Esophagus squamous epithelium (tissue), 5 donors: ENCODE measurements around the gene SIGLEC7. TPM values are rescaled to one million over a fixed set of nuclear protein-coding genes. Genes with fewer than 3 reads are reported as not detected.

Experiments used
- DNase-seq: peaks from one replicate; lab custom pipeline; 2025; lab: John Stamatoyannopoulos, UW
- H3K27ac ChIP-seq, 4 donors: fragments of 200-600 bp; sonication (generic); one replicate each; pipeline ENCODE4 v1.5.1; 2016 to 2019; ENCODE audit warnings: mild to moderate bottlenecking in 1 of 4
- H3K27me3 ChIP-seq, 4 donors: fragments of 200-600 bp; sonication (generic); 1 replicate in 3 of 4; 2 replicates in 1 of 4; pipeline versions ENCODE4 v1.5.1 to v1.6.0; 2017 to 2021; ENCODE audit warnings: antibody characterized with exemption in 1 of 4
- H3K36me3 ChIP-seq, 3 donors: fragments of 200-600 bp; sonication (generic); one replicate each; pipeline ENCODE4 v1.5.1; 2016 to 2019
- H3K4me1 ChIP-seq, 3 donors: fragments of 200-600 bp; sonication (generic); one replicate each; pipeline ENCODE4 v1.5.1; 2017 to 2019
- H3K4me3 ChIP-seq, 4 donors: fragments of 200-600 bp; sonication (generic); 1 replicate in 3 of 4; 2 replicates in 1 of 4; pipeline ENCODE4 v1.5.1; 2016 to 2019; ENCODE audit warnings: mild to moderate bottlenecking in 2 of 4, moderate library complexity in 1 of 4
- H3K9me3 ChIP-seq, 3 donors: fragments of 200-600 bp; sonication (generic); one replicate each; pipeline ENCODE4 v1.5.1; 2016 to 2019
- POLR2A ChIP-seq, 4 donors: fragments of 450-650 bp; IDR thresholded peaks; one replicate each; pipeline ENCODE4 v1.6.1; 2017; ENCODE audit warnings: antibody characterized with exemption in 4 of 4, mild to moderate bottlenecking in 4 of 4, moderate library complexity in 3 of 4
- WGBS, 2 donors: methylation state at CpG; one replicate each; pipeline ENCODE4 v1.1.5; 2018; 5-methylcytosine and 5-hydroxymethylcytosine counted together
- intact Hi-C: fragments of 100-400 bp; cut with DNase I; formaldehyde crosslinking; loops from one replicate; pipeline ENCODE4 v1.15.0; 2022
- total RNA-seq, 4 donors: library from RNA; depleted of rRNA; stranded (reverse); fragments of >200 nt; gene quantifications; one replicate each; pipeline ENCODE4 v1.1.0, GENCODE V29; 2016
- TF ChIP-seq, protein P1 (sequence below), 6 experiments: fragments of 450-650 bp in 4 of 6; fragments of 200-600 bp in 2 of 6; sonication (generic) in 2 of 6; IDR thresholded peaks; one replicate each; pipeline ENCODE4 v1.5.1; 2016 to 2019; ENCODE audit warnings: antibody characterized with exemption in 6 of 6, mild to moderate bottlenecking in 4 of 6, moderate library complexity in 4 of 6
- donor health status: DM: yes; HTN: yes; CAD: no.

Gene SIGLEC7
- total RNA-seq: 1 to 10 TPM in 1 of 4 donors, under 1 TPM in 2, not detected in 1; 0.13 to 3.8 (median 0.32) TPM

DNA sequence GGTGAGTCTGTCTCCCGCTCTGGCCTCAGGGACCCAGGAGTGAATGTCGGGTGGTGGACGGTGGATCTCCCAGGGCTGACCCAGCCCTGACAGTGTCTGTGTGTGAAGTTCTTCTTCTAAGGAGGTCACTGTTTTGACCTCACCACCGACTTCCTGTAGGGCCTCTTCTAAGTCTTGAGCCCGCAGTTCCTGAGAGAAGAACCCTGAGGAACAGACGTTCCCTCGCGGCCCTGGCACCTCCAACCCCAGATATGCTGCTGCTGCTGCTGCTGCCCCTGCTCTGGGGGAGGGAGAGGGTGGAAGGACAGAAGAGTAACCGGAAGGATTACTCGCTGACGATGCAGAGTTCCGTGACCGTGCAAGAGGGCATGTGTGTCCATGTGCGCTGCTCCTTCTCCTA is at the start of gene SIGLEC7:
Gene SIGLEC7, plus strand, starts transcription at position 183 of the 400 bp plus-strand sequence. Its CDS starts 69 bp downstream, at position 252.
- Histone ChIP-seq H3K36me3 (no peaks in the 10 kb centered on the region), H3K4me3 (no peak within 1 kb of the TSS), H3K4me1 (no peaks in the 10 kb centered on the region), H3K9me3 (no peaks in the 10 kb centered on the region), H3K27ac (peak within 1 kb of the TSS in 2 of 4 donors; percentile 42 to 67), H3K27me3 (peaks cover 0 to 63% (median 0%) of the 10 kb centered on the region in 4 donors)
- TF ChIP-seq POLR2A (IDR thresholded peaks at IDR 0.05): peak in 1 of 4 donors; percentile 41
- TF ChIP-seq, protein P1, sequence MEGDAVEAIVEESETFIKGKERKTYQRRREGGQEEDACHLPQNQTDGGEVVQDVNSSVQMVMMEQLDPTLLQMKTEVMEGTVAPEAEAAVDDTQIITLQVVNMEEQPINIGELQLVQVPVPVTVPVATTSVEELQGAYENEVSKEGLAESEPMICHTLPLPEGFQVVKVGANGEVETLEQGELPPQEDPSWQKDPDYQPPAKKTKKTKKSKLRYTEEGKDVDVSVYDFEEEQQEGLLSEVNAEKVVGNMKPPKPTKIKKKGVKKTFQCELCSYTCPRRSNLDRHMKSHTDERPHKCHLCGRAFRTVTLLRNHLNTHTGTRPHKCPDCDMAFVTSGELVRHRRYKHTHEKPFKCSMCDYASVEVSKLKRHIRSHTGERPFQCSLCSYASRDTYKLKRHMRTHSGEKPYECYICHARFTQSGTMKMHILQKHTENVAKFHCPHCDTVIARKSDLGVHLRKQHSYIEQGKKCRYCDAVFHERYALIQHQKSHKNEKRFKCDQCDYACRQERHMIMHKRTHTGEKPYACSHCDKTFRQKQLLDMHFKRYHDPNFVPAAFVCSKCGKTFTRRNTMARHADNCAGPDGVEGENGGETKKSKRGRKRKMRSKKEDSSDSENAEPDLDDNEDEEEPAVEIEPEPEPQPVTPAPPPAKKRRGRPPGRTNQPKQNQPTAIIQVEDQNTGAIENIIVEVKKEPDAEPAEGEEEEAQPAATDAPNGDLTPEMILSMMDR (IDR thresholded peaks at IDR 0.05): no peak
- intact Hi-C loops: no loop called here
- DNase-seq: no peak
- WGBS, 2 donors: 74% methylated on average over 10 of the region's 14 CpGs; no CpG with 5 or more reads in 1 of the 2 donors

DNA sequence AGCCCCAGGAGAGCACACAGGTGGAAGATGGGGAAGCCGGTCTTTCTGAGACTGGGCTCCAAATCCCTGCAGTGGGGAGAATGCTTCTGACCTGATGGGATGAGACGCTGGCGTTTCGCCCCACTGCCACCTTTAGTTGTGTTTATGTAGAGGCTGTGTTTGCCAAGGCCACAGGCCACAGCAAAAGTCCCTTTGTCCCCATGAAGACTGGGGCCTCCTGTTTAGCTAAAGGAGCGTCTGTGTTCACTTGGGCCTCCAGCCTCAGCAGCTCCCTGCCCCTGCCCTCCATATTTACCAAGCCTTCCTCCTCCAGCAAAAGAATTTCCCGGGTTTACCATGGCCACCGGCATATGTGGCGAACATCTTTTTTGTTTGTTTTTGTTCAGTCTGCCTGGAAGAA is 49.0 kb upstream of the SIGLEC7 start:
- TF ChIP-seq, protein P1 (IDR thresholded peaks at IDR 0.05): no peak
- TF ChIP-seq POLR2A (IDR thresholded peaks at IDR 0.05): no peak

DNA sequence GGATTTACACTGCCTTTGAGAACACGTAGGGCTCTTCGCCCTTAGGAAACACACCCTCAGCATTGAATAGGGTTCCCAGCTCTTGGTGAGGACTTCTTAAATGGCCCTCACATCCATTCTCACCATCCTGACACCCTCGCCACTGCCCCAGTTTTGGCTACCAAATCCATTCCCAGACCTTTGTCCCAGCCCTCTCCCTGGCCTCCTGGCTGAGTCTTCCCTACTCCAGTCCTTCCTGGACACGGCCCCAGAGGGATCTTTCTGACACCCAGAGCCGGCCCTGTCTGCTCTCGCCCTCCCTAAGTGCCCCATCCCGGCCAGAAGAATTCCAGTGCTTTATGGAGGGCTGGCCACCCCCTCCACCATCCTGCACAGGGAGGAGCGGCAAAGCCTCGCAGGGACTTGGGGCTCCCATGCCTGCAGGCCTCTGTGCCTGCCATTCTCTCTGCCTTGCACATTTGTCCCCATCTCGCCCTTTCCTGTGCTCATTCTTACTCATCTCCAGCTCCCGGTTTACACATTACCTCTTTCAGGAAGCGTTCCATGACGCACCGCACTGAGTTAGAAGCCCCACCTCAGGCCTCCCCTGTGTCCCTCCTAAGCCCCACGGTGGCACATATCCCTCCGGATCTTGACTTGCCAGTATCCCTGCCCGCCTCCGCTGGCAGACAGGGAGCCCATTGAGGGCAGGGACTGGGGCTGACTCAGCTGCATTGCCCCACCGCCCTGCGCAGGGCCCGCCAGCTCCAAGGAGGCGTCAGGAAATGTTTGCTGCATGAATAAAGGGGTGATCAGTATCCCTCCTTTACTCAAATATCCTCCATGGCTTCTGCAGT is 48.4 kb upstream of the SIGLEC7 start:
- Histone ChIP-seq H3K9me3 (no peaks in the 10 kb centered on the region), H3K36me3 (peaks cover 0 to 15% (median 0%) of the 10 kb centered on the region in 3 donors), H3K27me3 (no peaks in the 10 kb centered on the region), H3K4me1 (peaks cover 7 to 51% (median 9%) of the 10 kb centered on the region in 3 donors), H3K4me3 (no peak overlapping the region), H3K27ac (peak overlapping the region in 3 of 4 donors; percentile 28 to 70 (median 59))
- no peak for TF ChIP-seq POLR2A (IDR thresholded peaks at IDR 0.05)
- TF ChIP-seq, protein P1 (IDR thresholded peaks at IDR 0.05): no peak
- intact Hi-C loops: loop anchor here (5.0 kb wide), 1 partner anchor 71 kb away; no protein-coding TSS in a partner anchor
- 49 to 74% methylated on average over 18 to 20 of the region's 22 CpGs for WGBS, 2 donors
- DNase-seq: no peak

More for the DNA sequence above, 49.0 kb upstream of the SIGLEC7 start:
- Histone ChIP-seq H3K27me3 (no peaks in the 10 kb centered on the region), H3K9me3 (no peaks in the 10 kb centered on the region), H3K4me1 (peaks cover 7 to 51% (median 9%) of the 10 kb centered on the region in 3 donors), H3K36me3 (peaks cover 0 to 9% (median 0%) of the 10 kb centered on the region in 3 donors), H3K4me3 (no peak overlapping the region), H3K27ac (peak overlapping the region in 3 of 4 donors; percentile 28 to 70 (median 59))
- intact Hi-C loops: loop anchor here (5.0 kb wide), 1 partner anchor 71 kb away; no protein-coding TSS in a partner anchor
- WGBS, 2 donors: 51 to 61% methylated on average over 4 to 6 of the region's 8 CpGs
- DNase-seq: no peak

DNA sequence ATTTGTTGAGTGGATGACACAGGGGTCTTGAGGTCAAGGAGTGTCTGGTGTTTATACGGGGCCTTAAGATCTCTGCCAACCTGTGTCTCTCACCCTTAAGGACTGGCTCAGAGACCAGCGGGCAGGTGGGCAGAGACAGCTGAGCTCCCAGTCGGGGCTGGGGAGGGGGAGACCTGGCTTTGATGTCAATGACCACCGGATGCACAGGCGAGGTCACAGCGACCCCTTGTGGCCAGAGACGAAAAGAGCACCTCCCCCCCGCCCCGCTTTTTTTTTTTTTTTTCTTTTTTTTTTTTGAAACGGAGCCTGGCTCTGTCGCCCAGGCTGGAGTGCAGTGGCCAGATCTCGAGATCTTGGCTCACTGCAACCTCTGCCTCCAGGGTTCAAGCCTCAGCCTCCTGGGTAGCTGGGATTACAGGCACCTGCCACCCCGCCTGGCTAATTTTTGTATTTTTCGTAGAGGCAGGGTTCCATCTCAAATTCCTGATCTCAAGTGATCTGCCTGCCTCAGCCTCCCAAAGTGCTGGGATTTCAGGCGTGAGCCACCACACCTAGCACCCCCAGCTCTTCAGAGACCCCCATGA is 47.3 kb upstream of the SIGLEC7 start:
- no peak for DNase-seq
- peak overlapping the region in 1 of 4 donors; percentile 59 for H3K27ac ChIP-seq
- intact Hi-C loops: loop anchor here (5.0 kb wide), 2 partner anchors 72 to 167 kb away; no protein-coding TSS in a partner anchor

More for the DNA sequence above, 47.3 kb upstream of the SIGLEC7 start:
- Histone ChIP-seq H3K4me3 (no peak overlapping the region), H3K27me3 (no peaks in the 10 kb centered on the region), H3K9me3 (no peaks in the 10 kb centered on the region), H3K4me1 (peaks cover 7 to 51% (median 9%) of the 10 kb centered on the region in 3 donors), H3K36me3 (peaks cover 0 to 26% (median 0%) of the 10 kb centered on the region in 3 donors)
- 26 to 39% methylated on average over 7 to 12 of the region's 15 CpGs for WGBS, 2 donors
- no peak for TF ChIP-seq POLR2A (IDR thresholded peaks at IDR 0.05)
- TF ChIP-seq, protein P1 (IDR thresholded peaks at IDR 0.05): peak in 5 of 6 experiments; percentile 53 to 76 (median 75)
